Activated B cell treated with CpG ODN at 0.5 μM for 24 hours (primary cell): ENCODE measurements around the gene PMPCA. TPM values are rescaled to one million over a fixed set of nuclear protein-coding genes. Genes with fewer than 3 reads are reported as not detected.

Experiments used
- ATAC-seq: fragments of 200-7000 bp; cut with Tn5 transposase; one replicate; pipeline ENCODE4 v1.10.0; 2021; ENCODE audit warnings: low read depth, mild to moderate bottlenecking, moderate library complexity
- CTCF ChIA-PET: fragments of 350-600 bp; sonication (Branson Sonifier 250); formaldehyde crosslinking; loops from one replicate; lab custom pipeline; 2021; ENCODE audit warnings: antibody characterized with exemption; lab: Charles Lee
- POLR2A ChIA-PET: fragments of 350-600 bp; sonication (Branson Sonifier 250); formaldehyde crosslinking; loops from one replicate; lab custom pipeline; 2021; ENCODE audit warnings: antibody characterized with exemption; lab: Charles Lee
- DNase-seq: peaks from one replicate; pipeline ENCODE4 v3.0.0; 2022
- H3K27ac Mint-ChIP-seq: one replicate; pipeline ENCODE4 v1.8.0; 2020; ENCODE audit warnings: mixed read lengths
- H3K27me3 Mint-ChIP-seq: one replicate; pipeline ENCODE4 v1.8.0; 2021; ENCODE audit warnings: mixed read lengths
- H3K36me3 Mint-ChIP-seq: one replicate; pipeline ENCODE4 v1.8.0; 2021; ENCODE audit warnings: low read depth, mixed read lengths
- H3K4me1 Mint-ChIP-seq: one replicate; pipeline ENCODE4 v1.8.0; 2021; ENCODE audit warnings: mixed read lengths
- H3K4me3 Mint-ChIP-seq: one replicate; pipeline ENCODE4 v1.8.0; 2020; ENCODE audit warnings: mild to moderate bottlenecking, mixed read lengths
- H3K9me3 Mint-ChIP-seq: one replicate; pipeline ENCODE4 v1.8.0; 2020; ENCODE audit warnings: mixed read lengths
- intact Hi-C: fragments of 100-400 bp; cut with micrococcal nuclease; formaldehyde crosslinking; loops from one replicate; pipeline ENCODE4 v1.15.1; 2024
- total RNA-seq: library from RNA; stranded (reverse); gene quantifications from 2 replicates; pipeline ENCODE4 v1.2.3, GENCODE V29; 2022
- TF ChIP-seq, protein P1 (sequence below): fragments of 200-600 bp; IDR thresholded peaks from one replicate; pipeline ENCODE4 v1.8.0; 2022; ENCODE audit warnings: antibody characterized with exemption, mild to moderate bottlenecking

PMPCA gene
- total RNA-seq, 1 donor from 2014 or later = 75.3 TPM

- H3K27ac Mint-ChIP-seq = peak within 1 kb of the TSS; percentile 87
- ChIA-PET CTCF (interaction anchor here (0.9 to 1.7 kb wide), 6 partner anchors 28 to 241 kb away, joined by 3 to 8 read pairs (median 3); no protein-coding TSS in a partner anchor), POLR2A (interaction anchor here (0.6 to 2.4 kb wide), 24 partner anchors 9 to 456 kb away, joined by 3 to 19 read pairs (median 4); partner anchors contain the start of genes CAMSAP1, ENTR1, PMPCA and SNAPC4)
- H3K4me1 Mint-ChIP-seq = peaks cover 9% of the 10 kb centered on the region
- H3K9me3 Mint-ChIP-seq = no peaks in the 10 kb centered on the region
- TF ChIP-seq, protein P1, sequence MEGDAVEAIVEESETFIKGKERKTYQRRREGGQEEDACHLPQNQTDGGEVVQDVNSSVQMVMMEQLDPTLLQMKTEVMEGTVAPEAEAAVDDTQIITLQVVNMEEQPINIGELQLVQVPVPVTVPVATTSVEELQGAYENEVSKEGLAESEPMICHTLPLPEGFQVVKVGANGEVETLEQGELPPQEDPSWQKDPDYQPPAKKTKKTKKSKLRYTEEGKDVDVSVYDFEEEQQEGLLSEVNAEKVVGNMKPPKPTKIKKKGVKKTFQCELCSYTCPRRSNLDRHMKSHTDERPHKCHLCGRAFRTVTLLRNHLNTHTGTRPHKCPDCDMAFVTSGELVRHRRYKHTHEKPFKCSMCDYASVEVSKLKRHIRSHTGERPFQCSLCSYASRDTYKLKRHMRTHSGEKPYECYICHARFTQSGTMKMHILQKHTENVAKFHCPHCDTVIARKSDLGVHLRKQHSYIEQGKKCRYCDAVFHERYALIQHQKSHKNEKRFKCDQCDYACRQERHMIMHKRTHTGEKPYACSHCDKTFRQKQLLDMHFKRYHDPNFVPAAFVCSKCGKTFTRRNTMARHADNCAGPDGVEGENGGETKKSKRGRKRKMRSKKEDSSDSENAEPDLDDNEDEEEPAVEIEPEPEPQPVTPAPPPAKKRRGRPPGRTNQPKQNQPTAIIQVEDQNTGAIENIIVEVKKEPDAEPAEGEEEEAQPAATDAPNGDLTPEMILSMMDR = peak; percentile 84
- intact Hi-C loops = loop anchor here (1.0 to 5.0 kb wide), 11 partner anchors 21 to 402 kb away; partner anchors contain the start of genes GPSM1, INPP5E, QSOX2 and SEC16A
- H3K4me3 Mint-ChIP-seq = peak within 1 kb of the TSS; percentile 86
- H3K27me3 Mint-ChIP-seq = no peaks in the 10 kb centered on the region
- peaks cover 20% of the 10 kb centered on the region for H3K36me3 Mint-ChIP-seq
- DNase-seq (peak; percentile 90), ATAC-seq (peak; percentile 92)
Measured at GRCh38 chr9:136363106-136363948, 47.1 kb upstream of the PMPCA start, which contains the start of gene DNLZ. Gene DNLZ (minus strand): TSS chr9:136363744. CDS start chr9:136363714, 30 bp downstream.

- no peak for DNase-seq
- H3K9me3 Mint-ChIP-seq = no peaks in the 10 kb centered on the region
- no peak overlapping the region for H3K27ac Mint-ChIP-seq
- no peaks in the 10 kb centered on the region for H3K27me3 Mint-ChIP-seq
- intact Hi-C loops = loop anchor here (1.0 to 5.0 kb wide), 11 partner anchors 21 to 403 kb away; partner anchors contain the start of genes GPSM1, INPP5E, QSOX2 and SEC16A
- ChIA-PET CTCF (interaction anchor here (1.0 to 1.7 kb wide), 4 partner anchors 27 to 53 kb away, joined by 3 to 8 read pairs (median 4); no protein-coding TSS in a partner anchor), POLR2A (interaction anchor here (0.7 to 2.4 kb wide), 13 partner anchors 17 to 254 kb away, joined by 3 to 19 read pairs (median 5); partner anchors contain the start of genes ENTR1, PMPCA and SNAPC4)
- TF ChIP-seq, protein P1 = no peak
- peaks cover 9% of the 10 kb centered on the region for H3K4me1 Mint-ChIP-seq
- H3K36me3 Mint-ChIP-seq = peaks cover 20% of the 10 kb centered on the region
- H3K4me3 Mint-ChIP-seq = peak overlapping the region; percentile 28
- no peak for ATAC-seq
Measured at GRCh38 chr9:136363949-136364748, 46.3 kb upstream of the PMPCA start.

DNA sequence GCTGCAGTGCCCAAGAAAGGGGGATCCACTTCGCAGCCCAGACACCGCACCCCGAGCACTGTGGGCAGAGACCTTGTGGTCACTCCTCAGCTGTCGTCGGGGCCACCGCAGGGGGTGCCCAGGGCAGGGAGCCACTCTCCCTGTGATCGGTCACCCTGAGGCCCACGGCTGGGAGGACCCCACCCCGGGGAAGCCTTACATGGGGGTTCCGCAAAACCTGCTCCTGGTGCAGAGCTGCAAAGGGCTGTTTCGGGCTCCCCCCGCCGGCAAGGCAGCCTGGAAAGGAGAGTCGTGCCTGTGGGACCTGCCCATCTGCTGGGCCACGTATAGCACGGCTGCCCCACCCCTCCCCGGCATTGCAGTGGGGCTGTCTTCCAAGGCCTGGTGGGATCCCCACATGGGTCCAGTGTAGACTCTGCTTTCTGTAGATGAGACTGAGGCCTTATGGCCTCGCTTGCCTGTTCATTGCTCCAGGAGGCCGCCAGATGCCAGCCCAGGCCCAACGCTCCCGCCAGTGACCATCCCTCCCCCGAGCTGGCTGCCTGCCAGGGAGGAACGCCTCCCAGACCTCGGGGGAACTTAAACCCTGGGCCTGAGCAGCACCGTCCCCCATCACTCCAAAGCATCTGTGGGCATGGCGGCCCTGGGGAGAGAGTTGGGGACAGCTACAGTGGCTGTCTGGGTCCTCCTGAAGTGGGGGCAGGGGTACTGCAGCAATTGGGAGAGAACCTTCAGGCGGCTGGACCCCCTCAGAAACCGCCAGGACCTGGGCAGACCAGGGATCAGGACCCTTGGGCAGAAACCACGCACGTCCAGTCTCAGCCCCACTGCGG lies 45.3 kb upstream of the PMPCA start:
- no peak for DNase-seq
- CTCF ChIA-PET = no interaction called here
- H3K27ac Mint-ChIP-seq = peak overlapping the region; percentile 4
- TF ChIP-seq, protein P1 = no peak
- no peaks in the 10 kb centered on the region for H3K27me3 Mint-ChIP-seq
- H3K36me3 Mint-ChIP-seq = peaks cover 16% of the 10 kb centered on the region
- no peak for ATAC-seq
- no peaks in the 10 kb centered on the region for H3K9me3 Mint-ChIP-seq
- H3K4me3 Mint-ChIP-seq = no peak overlapping the region
- POLR2A ChIA-PET = interaction anchor here (1.1 kb wide), 1 partner anchor 39 kb away, joined by 3 read pairs; no protein-coding TSS in a partner anchor
- peaks cover 9% of the 10 kb centered on the region for H3K4me1 Mint-ChIP-seq
- intact Hi-C loops = loop anchor here (5.0 kb wide), 1 partner anchor 38 kb away; the partner anchor contains the start of gene GPSM1

DNA sequence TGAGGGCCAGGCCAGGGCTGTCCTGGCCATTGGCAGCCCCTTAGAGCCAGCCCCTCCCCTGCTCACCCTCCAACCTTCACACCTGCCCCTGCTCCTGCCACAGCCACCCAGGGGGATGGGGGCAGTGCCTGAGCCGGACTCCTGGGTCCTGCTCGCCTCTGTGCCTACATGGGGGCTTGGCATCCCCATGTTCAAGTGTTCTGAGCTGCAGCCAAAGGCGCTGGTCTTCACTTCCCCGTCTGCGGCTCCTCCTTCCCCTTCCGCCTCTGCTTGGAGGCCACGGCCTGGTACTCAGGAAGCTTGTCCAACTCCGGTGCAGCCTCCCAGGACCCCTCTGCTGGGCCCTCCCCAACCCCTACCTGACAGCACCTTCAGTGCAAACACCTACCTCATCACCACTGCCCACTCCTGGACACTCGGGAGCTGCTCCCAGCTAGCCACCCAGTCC lies 44.7 kb upstream of the PMPCA start:
- no peak overlapping the region for H3K27ac Mint-ChIP-seq
- no peaks in the 10 kb centered on the region for H3K9me3 Mint-ChIP-seq
- H3K27me3 Mint-ChIP-seq = no peaks in the 10 kb centered on the region
- TF ChIP-seq, protein P1 = no peak
- ChIA-PET CTCF (interaction anchor here (1.3 kb wide), 1 partner anchor 26 kb away, joined by 3 read pairs; no protein-coding TSS in a partner anchor), POLR2A (interaction anchor here (1.1 kb wide), 1 partner anchor 44 kb away, joined by 3 read pairs; no protein-coding TSS in a partner anchor)
- DNase-seq = no peak
- no peak overlapping the region for H3K4me3 Mint-ChIP-seq
- peaks cover 9% of the 10 kb centered on the region for H3K4me1 Mint-ChIP-seq
- peaks cover 10% of the 10 kb centered on the region for H3K36me3 Mint-ChIP-seq
- ATAC-seq = no peak
- intact Hi-C loops = no loop called here
